Small intestine (tissue), 7 donors: Measurements from ENCODE around the gene TEX44. TPM values are rescaled to one million over a fixed set of nuclear protein-coding genes. Genes with fewer than 3 reads are reported as not detected.
"Not testable (repeated sequence)": the region's sequence is repeated elsewhere in the genome, so short reads cannot be mapped to it uniquely, and the experiment has no call there.

Source experiments
- DNase-seq, 2 donors: peaks; one replicate each; pipeline versions ENCODE4 v3.0.0 to v3.0.0-alpha.2; 2013
- FAIRE-seq: peaks from 2 replicates; lab custom pipeline; 2012; peaks lifted over from hg19 to GRCh38; lab: Jason Lieb, UNC
- H3K27ac ChIP-seq, 3 donors: one replicate each; pipeline ENCODE4 v1.5.1; 2013; ENCODE audit warnings: low read length in 2 of 3, mild to moderate bottlenecking in 2 of 3, control low read depth in 1 of 3, inconsistent platforms in 1 of 3, low read depth in 1 of 3, moderate library complexity in 1 of 3
- H3K27me3 ChIP-seq, 3 donors: one replicate each; pipeline ENCODE4 v1.6.1; 2013; ENCODE audit warnings: low read length in 3 of 3, inconsistent platforms in 1 of 3; ENCODE audit not compliant: control insufficient read depth in 3 of 3, insufficient read depth in 3 of 3
- H3K36me3 ChIP-seq, 3 donors: one replicate each; pipeline ENCODE4 v1.6.1; 2013; ENCODE audit warnings: low read length in 3 of 3, inconsistent platforms in 1 of 3, low read depth in 1 of 3, mild to moderate bottlenecking in 1 of 3, moderate library complexity in 1 of 3; ENCODE audit not compliant: control insufficient read depth in 3 of 3, insufficient read depth in 2 of 3
- H3K4me1 ChIP-seq, 3 donors: one replicate each; pipeline ENCODE4 v1.6.1; 2013; ENCODE audit warnings: low read length in 2 of 3, inconsistent platforms in 1 of 3, low read depth in 1 of 3, mild to moderate bottlenecking in 1 of 3, moderate library complexity in 1 of 3; ENCODE audit not compliant: control insufficient read depth in 3 of 3, insufficient read depth in 2 of 3
- H3K4me3 ChIP-seq, 3 donors: one replicate each; pipeline ENCODE4 v1.5.1; 2013; ENCODE audit warnings: low read length in 3 of 3, control low read depth in 1 of 3, inconsistent platforms in 1 of 3, low read depth in 1 of 3, mild to moderate bottlenecking in 1 of 3, moderate library complexity in 1 of 3
- H3K9me3 ChIP-seq, 2 donors: one replicate each; pipeline ENCODE4 v1.6.1; 2013; ENCODE audit warnings: low read depth in 1 of 2, low read length in 1 of 2; ENCODE audit not compliant: control insufficient read depth in 2 of 2, insufficient read depth in 1 of 2
- WGBS, 3 donors: extraction: QIAGEN DNeasy Blood & Tissue Kit; methylation state at CpG; one replicate each; pipeline ENCODE4 v1.1.7; 2013; 5-methylcytosine and 5-hydroxymethylcytosine counted together
- polyA plus RNA-seq, 4 donors: library from polyadenylated mRNA; stranded (reverse) in 3 of 4; unstranded in 1 of 4; fragments of 200-250 nt in 3 of 4; fragments of 120-200 nt in 1 of 4; gene quantifications; one replicate each; pipeline versions ENCODE4 v1.2.1 to v1.2.3, GENCODE V29; 2013
- donor health status: healthy with polysubstance abuse.
- donor health status: control.
- donor health status: control.
- donor health status: Bipolar disorder and iron deficiency.
- donor health status: healthy.

TEX44 gene
- polyA plus RNA-seq, 4 donors: not detected

DNA sequence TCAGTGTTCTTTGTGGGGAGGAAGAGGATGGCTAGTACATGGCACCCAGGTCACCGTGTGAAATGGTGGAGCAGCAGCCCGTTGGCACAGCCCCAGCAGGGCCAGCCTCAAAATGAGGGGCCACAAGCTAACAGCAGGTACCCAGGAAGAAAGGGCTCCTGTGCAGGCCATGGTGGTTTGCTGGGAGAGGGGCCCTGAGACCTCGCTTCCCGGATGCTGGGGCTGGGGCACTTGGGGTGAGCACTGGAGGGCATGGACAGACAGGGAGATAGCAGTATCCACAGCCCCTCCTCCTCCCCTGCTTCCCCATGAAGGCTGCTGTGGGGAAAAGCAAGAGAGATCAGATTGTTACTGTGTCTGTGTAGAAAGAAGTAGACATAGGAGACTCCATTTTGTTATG, 16.2 kb upstream of the TEX44 start:
- 84 to 92% (median 85%) methylated on average over 4 of the region's 4 CpGs for WGBS, 3 donors
- no peak overlapping the region for H3K4me3 ChIP-seq
- no peaks in the 10 kb centered on the region for H3K36me3 ChIP-seq
- DNase-seq (no peak), FAIRE-seq (no peak)
- H3K27ac ChIP-seq: no peak overlapping the region
- no peaks in the 10 kb centered on the region for H3K4me1 ChIP-seq
- peaks cover 0 to 4% of the 10 kb centered on the region in 2 donors for H3K9me3 ChIP-seq
- no peaks in the 10 kb centered on the region for H3K27me3 ChIP-seq

DNA sequence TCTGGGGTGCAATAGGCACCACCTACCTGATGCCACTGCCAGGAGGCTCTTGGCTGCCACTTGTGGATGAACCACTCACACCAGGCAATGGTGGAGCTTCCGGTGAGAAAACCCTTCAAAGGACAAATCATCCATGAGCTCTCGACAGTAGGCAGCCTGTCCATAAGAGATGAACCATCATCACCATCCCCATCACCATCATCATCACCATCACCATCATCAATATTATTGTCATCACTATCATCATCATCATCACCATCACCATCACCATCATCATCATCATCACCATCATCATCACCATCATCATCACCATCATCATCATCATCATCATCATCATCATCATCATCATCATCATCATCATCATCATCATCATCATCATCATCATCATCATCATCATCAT, 14.0 kb upstream of the TEX44 start:
- FAIRE-seq, H3K4me1 ChIP-seq, H3K4me3 ChIP-seq, DNase-seq, H3K27ac ChIP-seq, H3K27me3 ChIP-seq, H3K9me3 ChIP-seq, H3K36me3 ChIP-seq: not testable (repeated sequence)
- 94 to 100% (median 97%) methylated on average over 2 of the region's 2 CpGs for WGBS, 3 donors

DNA sequence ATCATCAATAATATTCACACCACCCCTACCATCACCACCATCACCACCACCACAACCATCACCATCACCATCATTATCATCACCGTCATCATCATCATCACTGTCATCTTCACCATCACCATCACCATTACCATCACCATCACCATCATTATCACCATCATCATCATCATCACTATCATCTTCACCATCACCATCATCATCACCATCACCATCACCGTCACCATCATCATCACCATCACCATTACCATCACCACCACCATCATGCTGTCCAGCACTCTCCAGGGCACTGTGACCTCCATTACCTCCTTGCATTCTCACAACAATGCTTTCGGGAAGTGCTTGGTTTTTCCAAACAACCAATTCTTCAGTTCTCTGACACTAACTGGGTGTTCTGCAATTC, 13.1 kb upstream of the TEX44 start:
- 94 to 98% (median 95%) methylated on average over 3 of the region's 3 CpGs for WGBS, 3 donors
- Histone ChIP-seq H3K27me3 (no peaks in the 10 kb centered on the region), H3K9me3 (peaks cover 0 to 4% of the 10 kb centered on the region in 2 donors), H3K4me1 (no peaks in the 10 kb centered on the region), H3K36me3 (no peaks in the 10 kb centered on the region), H3K27ac (no peak overlapping the region), H3K4me3 (no peak overlapping the region)
- FAIRE-seq (no peak), DNase-seq (no peak)

DNA sequence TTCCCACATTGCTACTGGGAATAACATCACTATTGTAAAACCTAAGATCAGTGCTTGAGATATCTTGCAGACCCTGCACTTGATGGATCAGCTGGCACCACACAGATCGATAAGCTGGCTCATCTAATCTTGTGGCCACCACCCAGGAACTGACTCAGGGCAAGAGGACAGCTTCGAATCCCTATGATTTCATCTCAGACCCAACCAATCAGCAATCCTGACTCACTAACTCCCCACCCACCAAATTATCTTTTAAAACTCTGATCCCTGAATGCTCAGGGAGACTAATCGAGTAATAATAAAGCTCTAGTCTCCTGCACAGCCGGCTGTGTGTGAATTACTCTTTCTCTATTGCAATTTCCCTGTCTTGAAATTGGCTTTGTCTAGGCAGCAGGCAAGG, 11.3 kb upstream of the TEX44 start:
- 31 to 67% (median 44%) methylated on average over 4 of the region's 4 CpGs for whole genome bisulfite sequencing, 3 donors
- DNase-seq: peak in 1 of 2 donors; percentile 39
- Histone ChIP-seq H3K4me3 (no peak overlapping the region), H3K9me3 (peaks cover 0 to 4% of the 10 kb centered on the region in 2 donors), H3K27ac (no peak overlapping the region), H3K27me3 (no peaks in the 10 kb centered on the region), H3K36me3 (no peaks in the 10 kb centered on the region), H3K4me1 (no peaks in the 10 kb centered on the region)
- no peak for FAIRE-seq

DNA sequence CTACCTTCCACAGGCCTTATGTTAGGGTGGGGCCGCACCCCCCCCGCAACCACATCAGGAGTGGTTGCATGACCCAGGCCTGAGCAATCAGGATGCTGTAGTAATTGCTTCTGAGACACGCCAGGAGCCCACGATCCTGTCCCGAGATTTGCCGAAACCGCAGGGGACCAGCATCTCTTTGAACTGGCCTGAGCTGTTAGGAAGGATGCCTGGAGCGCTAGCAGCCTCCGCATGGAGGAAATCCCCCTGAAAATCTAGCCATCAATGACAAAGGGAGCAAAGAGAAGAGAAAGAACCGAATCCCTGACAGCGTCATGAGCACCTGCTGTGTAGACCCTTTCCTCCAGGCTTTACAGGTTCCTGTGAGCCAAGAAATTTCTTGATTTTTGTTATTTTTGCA, 8.7 kb upstream of the TEX44 start:
- no peaks in the 10 kb centered on the region for H3K4me1 ChIP-seq
- H3K36me3 ChIP-seq: no peaks in the 10 kb centered on the region
- H3K27ac ChIP-seq: no peak overlapping the region
- DNase-seq (no peak), FAIRE-seq (no peak)
- H3K4me3 ChIP-seq: no peak overlapping the region
- H3K9me3 ChIP-seq: no peaks in the 10 kb centered on the region
- WGBS, 3 donors: 67 to 87% (median 84%) methylated on average over 11 of the region's 11 CpGs
- H3K27me3 ChIP-seq: no peaks in the 10 kb centered on the region

DNA sequence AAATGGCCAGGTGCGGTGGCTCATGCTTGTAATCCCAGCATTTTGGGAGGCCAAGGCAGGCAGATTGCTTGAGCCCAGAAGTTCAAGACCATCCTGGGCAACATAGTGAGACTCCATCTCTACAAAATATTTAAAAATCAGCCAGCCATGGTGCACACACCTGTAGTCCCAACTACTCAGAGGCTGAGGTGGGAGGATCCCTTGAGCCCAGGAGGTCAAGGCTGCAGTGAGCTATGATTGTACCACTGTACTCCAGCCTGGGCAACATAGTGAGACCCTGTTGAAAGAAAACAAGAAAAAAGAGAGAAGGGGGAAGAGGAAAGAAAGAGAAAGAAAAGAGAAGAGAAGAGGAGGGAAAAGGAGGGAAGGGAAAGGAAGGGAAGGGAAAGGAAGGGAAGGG, 4.9 kb upstream of the TEX44 start:
- not testable (repeated sequence) for DNase-seq, H3K4me1 ChIP-seq, H3K4me3 ChIP-seq, H3K27me3 ChIP-seq, H3K9me3 ChIP-seq, H3K36me3 ChIP-seq, H3K27ac ChIP-seq, FAIRE-seq
- WGBS, 3 donors: 100% methylated on average over 1 of the region's 1 CpG

DNA sequence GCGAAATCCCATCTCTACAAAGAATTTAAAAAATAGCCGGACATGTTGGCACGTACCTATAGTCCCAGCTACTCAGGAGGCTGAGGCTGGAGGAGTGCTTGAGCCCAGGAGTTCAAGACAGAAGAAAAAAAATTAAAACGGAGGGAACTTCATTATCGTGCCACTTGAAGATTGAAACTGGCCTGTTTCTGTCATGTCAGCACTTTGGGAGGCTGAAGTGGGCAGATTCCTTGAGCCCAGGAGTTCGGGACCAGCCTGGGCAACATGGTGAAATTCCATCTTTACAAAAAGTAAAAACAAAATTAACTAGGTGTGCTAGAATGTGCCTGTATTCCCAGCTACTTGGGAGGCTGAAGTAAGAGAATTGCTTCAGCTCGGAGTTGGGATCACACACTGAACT, 3.0 kb upstream of the TEX44 start:
- H3K4me3 ChIP-seq: no peak overlapping the region
- H3K27ac ChIP-seq: no peak overlapping the region
- H3K4me1 ChIP-seq: no peaks in the 10 kb centered on the region
- no peaks in the 10 kb centered on the region for H3K27me3 ChIP-seq
- 89 to 95% (median 89%) methylated on average over 7 of the region's 7 CpGs for WGBS, 3 donors
- DNase-seq: no peak
- H3K9me3 ChIP-seq: no peaks in the 10 kb centered on the region
- FAIRE-seq: no peak
- no peaks in the 10 kb centered on the region for H3K36me3 ChIP-seq

DNA sequence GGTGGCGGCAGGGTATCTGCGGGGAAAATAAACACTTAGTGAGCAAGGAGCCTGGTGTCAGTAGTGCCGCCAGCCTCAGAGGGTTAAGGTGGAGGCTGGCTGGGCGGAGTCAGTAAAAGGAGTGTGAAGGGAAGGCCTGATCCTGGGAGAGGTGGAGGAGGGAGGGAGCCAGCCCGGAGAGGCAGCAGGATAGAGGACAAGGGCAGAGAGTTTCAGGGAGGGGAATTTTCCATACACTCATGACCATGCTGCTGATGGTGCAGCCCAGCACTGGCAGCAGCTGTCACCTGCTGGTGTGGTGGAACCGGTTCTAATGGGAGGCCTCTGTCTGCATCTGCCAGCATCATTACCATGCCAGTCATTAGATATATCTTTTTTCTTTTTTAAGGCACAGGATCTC, 2.0 kb upstream of the TEX44 start:
- no peaks in the 10 kb centered on the region for H3K4me1 ChIP-seq
- FAIRE-seq: no peak
- WGBS, 3 donors: 13 to 54% (median 49%) methylated on average over 6 of the region's 6 CpGs

DNA sequence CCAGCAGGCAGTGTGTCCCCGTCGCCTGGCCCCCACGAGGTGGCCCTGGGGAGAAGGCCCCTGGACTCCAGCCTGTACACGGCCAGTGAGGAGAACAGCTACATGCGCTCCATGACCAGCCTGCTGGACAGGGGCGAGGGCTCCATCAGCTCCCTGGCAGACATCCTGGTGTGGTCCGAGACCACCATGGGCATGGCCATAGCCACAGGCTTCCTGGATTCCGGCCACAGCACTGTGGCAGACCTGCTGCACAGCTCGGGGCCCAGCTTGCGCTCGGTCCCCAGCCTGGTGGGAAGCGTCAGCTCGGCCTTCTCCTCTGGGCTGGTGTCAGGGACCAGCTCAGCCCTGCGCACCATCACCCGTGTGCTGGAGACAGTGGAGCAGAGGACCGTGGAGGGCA, 1.0 kb downstream of the TEX44 start:
- FAIRE-seq (no peak), DNase-seq (no peak)
- no peaks in the 10 kb centered on the region for H3K9me3 ChIP-seq
- WGBS, 3 donors: 92 to 96% (median 94%) methylated on average over 15 to 16 of the region's 16 CpGs
- no peaks in the 10 kb centered on the region for H3K27me3 ChIP-seq
- no peak overlapping the region for H3K4me3 ChIP-seq
- no peaks in the 10 kb centered on the region for H3K4me1 ChIP-seq
- no peaks in the 10 kb centered on the region for H3K36me3 ChIP-seq
- H3K27ac ChIP-seq: no peak overlapping the region

More for the DNA sequence above, 2.0 kb upstream of the TEX44 start:
- Histone ChIP-seq H3K36me3 (no peaks in the 10 kb centered on the region), H3K27ac (no peak overlapping the region), H3K9me3 (no peaks in the 10 kb centered on the region), H3K27me3 (no peaks in the 10 kb centered on the region), H3K4me3 (no peak overlapping the region)
- peak; percentile 27 to 52 for DNase-seq
